DOHH2 (cell line): ENCODE data around the gene AMBRA1.

Experiments used
- H3F3A ChIP-seq: fragments of 200-600 bp; sonication (generic), shearing (Covaris generic); 2 replicates; pipeline ENCODE4 v1.6.0; 2016; ENCODE audit warnings: antibody characterized with exemption, mild to moderate bottlenecking; ENCODE audit not compliant: control insufficient read depth, insufficient read depth
- H3K27ac ChIP-seq: fragments of 200-600 bp; sonication (generic); 2 replicates; pipeline ENCODE4 v1.5.1; 2014; ENCODE audit warnings: low read depth, mild to moderate bottlenecking, low read length, moderate library complexity
- H3K27me3 ChIP-seq: fragments of 200-600 bp; sonication (generic); 2 replicates; pipeline ENCODE4 v1.6.1; 2014; ENCODE audit warnings: mild to moderate bottlenecking, low read length, mixed read lengths; ENCODE audit not compliant: control insufficient read depth
- H3K36me3 ChIP-seq: fragments of 200-600 bp; sonication (generic); 2 replicates; pipeline ENCODE4 v1.6.1; 2014; ENCODE audit warnings: mild to moderate bottlenecking, low read length, moderate library complexity, mixed read lengths; ENCODE audit not compliant: control insufficient read depth
- H3K4me1 ChIP-seq: fragments of 200-600 bp; sonication (generic); 2 replicates; pipeline ENCODE4 v1.6.1; 2014; ENCODE audit warnings: mild to moderate bottlenecking, low read length, mixed read lengths; ENCODE audit not compliant: control insufficient read depth
- H3K4me2 ChIP-seq: fragments of 200-600 bp; sonication (generic); 2 replicates; pipeline ENCODE4 v1.6.0; 2014; ENCODE audit warnings: mild to moderate bottlenecking, low read length, moderate library complexity
- H3K4me3 ChIP-seq: fragments of 200-600 bp; sonication (generic); 2 replicates; pipeline ENCODE4 v1.5.1; 2014; ENCODE audit warnings: mild to moderate bottlenecking, low read length, mixed read lengths
- H3K79me2 ChIP-seq: fragments of 200-600 bp; sonication (generic); 2 replicates; pipeline ENCODE4 v1.6.1; 2014; ENCODE audit warnings: mild to moderate bottlenecking, low read length, mixed read lengths; ENCODE audit not compliant: control insufficient read depth
- H3K9me2 ChIP-seq: fragments of 200-600 bp; sonication (generic); replicated peaks from 2 replicates; pipeline ENCODE4 v1.6.1; 2014; ENCODE audit warnings: mild to moderate bottlenecking, low read length, mixed read lengths; ENCODE audit not compliant: control insufficient read depth
- H3K9me3 ChIP-seq: fragments of 200-600 bp; sonication (generic); 2 replicates; pipeline ENCODE4 v1.6.1; 2014; ENCODE audit warnings: antibody characterized with exemption, low read length, mixed read lengths; ENCODE audit not compliant: control insufficient read depth, insufficient read depth
- H4K20me1 ChIP-seq: fragments of 200-600 bp; sonication (generic); 2 replicates; pipeline ENCODE4 v1.6.0; 2014; ENCODE audit warnings: low read depth, mild to moderate bottlenecking, antibody characterized with exemption, low read length, moderate library complexity; ENCODE audit not compliant: control insufficient read depth, insufficient read depth
- CTCF ChIP-seq: fragments of 200-600 bp; sonication (generic); IDR thresholded peaks from one replicate; pipeline ENCODE4 v1.5.1; 2014; ENCODE audit warnings: antibody characterized with exemption, mild to moderate bottlenecking, low read depth, low read length; ENCODE audit not compliant: poor library complexity, severe bottlenecking
- EZH2phosphoT487 ChIP-seq: fragments of 200-600 bp; sonication (generic); IDR thresholded peaks from 2 replicates; pipeline ENCODE4 v1.6.1; 2017; ENCODE audit warnings: borderline replicate concordance, mild to moderate bottlenecking, antibody characterized with exemption, low read length, moderate library complexity, mixed read lengths

AMBRA1 gene

GRCh38 chr11:46480909-46481308 is 112.9 kb downstream of the AMBRA1 start:
- no peaks in the 10 kb centered on the region for H3K9me2 ChIP-seq
- H3K9me3 ChIP-seq, result no peaks in the 10 kb centered on the region
- no peaks in the 10 kb centered on the region for H4K20me1 ChIP-seq
- H3K27ac ChIP-seq, result no peak overlapping the region
- H3K4me1 ChIP-seq, result peaks cover 8% of the 10 kb centered on the region
- no peaks in the 10 kb centered on the region for H3F3A ChIP-seq
- TF ChIP-seq CTCF (no peak), EZH2phosphoT487 (no peak)
- no peak overlapping the region for H3K4me2 ChIP-seq
- H3K36me3 ChIP-seq, result no peaks in the 10 kb centered on the region; the same call in 1 of the 2 replicates
- no peak overlapping the region for H3K4me3 ChIP-seq
- no peaks in the 10 kb centered on the region for H3K27me3 ChIP-seq
- no peaks in the 10 kb centered on the region for H3K79me2 ChIP-seq

DNA sequence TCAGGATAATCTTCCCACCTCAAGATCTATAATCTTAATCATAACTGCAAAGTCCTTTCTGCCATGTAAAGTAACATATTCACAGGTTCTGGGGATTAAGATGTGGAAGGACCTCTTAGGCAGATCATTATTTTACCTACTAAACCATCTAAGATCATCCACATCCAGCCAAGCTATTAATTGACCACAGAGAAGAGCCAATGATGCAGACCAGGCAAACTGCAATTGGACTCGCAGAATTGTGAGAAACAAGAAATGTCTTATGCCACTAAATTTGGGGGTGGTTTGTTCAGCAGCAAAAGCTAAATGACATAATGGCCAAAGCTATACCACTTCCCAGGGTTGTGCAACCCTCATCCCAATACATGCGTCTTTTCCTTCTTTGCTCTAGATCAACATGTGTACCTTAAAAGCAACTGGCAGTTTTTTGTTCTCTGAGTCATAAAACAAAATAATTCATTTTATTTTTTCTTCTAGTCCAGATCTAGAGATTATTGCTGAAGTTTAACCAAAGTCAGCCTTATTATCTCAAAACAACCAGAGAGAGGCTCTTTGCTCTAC is 113.6 kb downstream of the AMBRA1 start:
- Histone ChIP-seq H3K27me3 (no peaks in the 10 kb centered on the region), H3F3A (no peaks in the 10 kb centered on the region), H3K4me3 (no peak overlapping the region), H3K4me2 (no peak overlapping the region), H3K4me1 (peaks cover 7% of the 10 kb centered on the region; the same call in 1 of the 2 replicates), H3K27ac (no peak overlapping the region), H3K9me2 (no peaks in the 10 kb centered on the region), H3K36me3 (no peaks in the 10 kb centered on the region; the same call in 1 of the 2 replicates), H3K9me3 (no peaks in the 10 kb centered on the region), H4K20me1 (no peaks in the 10 kb centered on the region), H3K79me2 (no peaks in the 10 kb centered on the region)
- TF ChIP-seq CTCF (no peak), EZH2phosphoT487 (no peak)

- H3K9me2 ChIP-seq, result no peaks in the 10 kb centered on the region
- H3F3A ChIP-seq, result no peaks in the 10 kb centered on the region
- no peak overlapping the region for H3K27ac ChIP-seq
- no peaks in the 10 kb centered on the region for H4K20me1 ChIP-seq
- H3K36me3 ChIP-seq, result no peaks in the 10 kb centered on the region; the same call in 1 of the 2 replicates
- H3K4me3 ChIP-seq, result no peak overlapping the region
- H3K4me2 ChIP-seq, result no peak overlapping the region
- H3K4me1 ChIP-seq, result peaks cover 7% of the 10 kb centered on the region; the same call in 1 of the 2 replicates
- no peaks in the 10 kb centered on the region for H3K9me3 ChIP-seq
- H3K79me2 ChIP-seq, result no peaks in the 10 kb centered on the region
- no peak for TF ChIP-seq EZH2phosphoT487
- no peak for TF ChIP-seq CTCF
- H3K27me3 ChIP-seq, result no peaks in the 10 kb centered on the region
These were observed 114.2 kb downstream of the AMBRA1 start for GRCh38 chr11:46479601-46480000.
